Subcutaneous adipose tissue (tissue), 4 donors: ENCODE measurements around the gene GPX6. TPM values are rescaled to one million over a fixed set of nuclear protein-coding genes. Genes with fewer than 3 reads are reported as not detected.

ENCODE experiments used
- total RNA-seq, 4 donors: library from RNA; depleted of rRNA; stranded (reverse); fragments of >200 nt; gene quantifications; one replicate each; pipeline ENCODE4 v1.1.0, GENCODE V29; 2016
- TF ChIP-seq, protein P1 (sequence below): fragments of 450-650 bp; IDR thresholded peaks from one replicate; pipeline ENCODE4 v1.5.1; 2016; ENCODE audit warnings: low read depth, mild to moderate bottlenecking, control low read depth, antibody characterized with exemption, moderate library complexity

Gene GPX6
- total RNA-seq, 4 donors from 2014 or later, result not detected

DNA sequence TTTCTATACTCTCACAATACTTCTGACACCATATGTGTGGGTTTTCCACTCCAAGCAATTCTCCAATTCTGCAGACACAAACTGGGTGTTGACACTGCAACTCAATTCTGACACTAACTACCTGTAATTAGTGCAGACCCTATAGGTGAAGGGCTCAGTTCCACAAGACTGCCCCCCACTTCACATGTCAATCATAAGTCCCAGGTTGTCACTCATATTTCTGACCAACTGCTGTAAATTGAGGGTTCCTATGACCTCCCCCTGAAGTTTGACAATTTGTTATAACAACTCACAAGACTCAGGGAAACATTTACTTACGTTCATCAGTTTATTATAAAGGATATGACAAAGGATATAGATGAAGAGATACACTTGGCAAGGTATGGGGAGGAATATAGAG lies 18.3 kb downstream of the GPX6 start:
- TF ChIP-seq, protein P1, sequence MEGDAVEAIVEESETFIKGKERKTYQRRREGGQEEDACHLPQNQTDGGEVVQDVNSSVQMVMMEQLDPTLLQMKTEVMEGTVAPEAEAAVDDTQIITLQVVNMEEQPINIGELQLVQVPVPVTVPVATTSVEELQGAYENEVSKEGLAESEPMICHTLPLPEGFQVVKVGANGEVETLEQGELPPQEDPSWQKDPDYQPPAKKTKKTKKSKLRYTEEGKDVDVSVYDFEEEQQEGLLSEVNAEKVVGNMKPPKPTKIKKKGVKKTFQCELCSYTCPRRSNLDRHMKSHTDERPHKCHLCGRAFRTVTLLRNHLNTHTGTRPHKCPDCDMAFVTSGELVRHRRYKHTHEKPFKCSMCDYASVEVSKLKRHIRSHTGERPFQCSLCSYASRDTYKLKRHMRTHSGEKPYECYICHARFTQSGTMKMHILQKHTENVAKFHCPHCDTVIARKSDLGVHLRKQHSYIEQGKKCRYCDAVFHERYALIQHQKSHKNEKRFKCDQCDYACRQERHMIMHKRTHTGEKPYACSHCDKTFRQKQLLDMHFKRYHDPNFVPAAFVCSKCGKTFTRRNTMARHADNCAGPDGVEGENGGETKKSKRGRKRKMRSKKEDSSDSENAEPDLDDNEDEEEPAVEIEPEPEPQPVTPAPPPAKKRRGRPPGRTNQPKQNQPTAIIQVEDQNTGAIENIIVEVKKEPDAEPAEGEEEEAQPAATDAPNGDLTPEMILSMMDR, result no peak

DNA sequence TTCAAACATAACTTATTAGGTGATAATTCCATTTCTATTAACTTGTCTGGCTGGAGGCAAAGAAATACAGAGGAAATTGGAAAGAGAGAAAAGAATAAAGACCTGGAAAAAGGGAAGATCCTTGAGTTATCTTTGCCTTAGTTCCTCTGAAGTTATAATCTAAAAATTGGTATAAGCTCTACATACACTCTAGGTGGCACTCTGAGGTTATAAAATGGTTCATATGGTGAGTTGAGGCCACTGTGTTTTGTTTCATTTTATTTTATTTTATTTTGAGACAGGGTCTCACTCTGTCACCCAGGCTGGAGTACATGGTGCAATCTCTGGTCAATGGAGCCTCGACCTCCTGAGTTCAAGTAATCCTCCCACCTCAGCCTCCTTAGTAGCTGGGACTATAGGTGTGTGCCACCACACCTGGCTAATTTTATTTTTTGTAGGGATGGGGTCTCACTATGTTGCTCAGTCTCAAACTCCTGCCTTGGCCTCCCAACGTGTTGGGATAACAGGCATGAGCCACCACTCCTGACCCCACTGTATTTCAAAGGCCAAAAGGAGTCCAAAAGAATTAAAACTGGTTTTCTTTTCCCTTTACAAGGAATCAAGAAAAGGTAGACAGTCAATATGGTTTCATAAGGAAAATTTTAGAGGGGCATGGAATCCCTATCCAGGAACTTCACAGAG lies 19.4 kb downstream of the GPX6 start:
- TF ChIP-seq, protein P1, result no peak

DNA sequence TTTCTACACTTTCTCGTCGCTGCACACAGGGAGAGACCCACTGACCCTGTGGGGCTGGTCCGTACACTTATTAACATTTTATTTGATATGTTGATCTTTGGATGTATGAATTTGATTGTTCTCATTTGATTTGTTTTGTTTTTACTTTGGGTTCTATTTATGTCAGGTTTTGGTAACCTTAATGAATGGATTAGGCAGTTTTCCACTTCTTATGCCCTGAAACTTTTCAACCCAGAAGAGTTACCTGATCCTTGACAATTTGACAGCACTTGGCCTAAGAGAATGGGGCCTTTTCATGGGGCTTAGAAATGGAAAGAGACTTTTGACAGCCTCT lies 23.6 kb downstream of the GPX6 start:
- TF ChIP-seq, protein P1, result no peak

- TF ChIP-seq, protein P1, result no peak
Observed at GRCh38 chr6:28490205-28490890, 25.2 kb downstream of the GPX6 start.

DNA sequence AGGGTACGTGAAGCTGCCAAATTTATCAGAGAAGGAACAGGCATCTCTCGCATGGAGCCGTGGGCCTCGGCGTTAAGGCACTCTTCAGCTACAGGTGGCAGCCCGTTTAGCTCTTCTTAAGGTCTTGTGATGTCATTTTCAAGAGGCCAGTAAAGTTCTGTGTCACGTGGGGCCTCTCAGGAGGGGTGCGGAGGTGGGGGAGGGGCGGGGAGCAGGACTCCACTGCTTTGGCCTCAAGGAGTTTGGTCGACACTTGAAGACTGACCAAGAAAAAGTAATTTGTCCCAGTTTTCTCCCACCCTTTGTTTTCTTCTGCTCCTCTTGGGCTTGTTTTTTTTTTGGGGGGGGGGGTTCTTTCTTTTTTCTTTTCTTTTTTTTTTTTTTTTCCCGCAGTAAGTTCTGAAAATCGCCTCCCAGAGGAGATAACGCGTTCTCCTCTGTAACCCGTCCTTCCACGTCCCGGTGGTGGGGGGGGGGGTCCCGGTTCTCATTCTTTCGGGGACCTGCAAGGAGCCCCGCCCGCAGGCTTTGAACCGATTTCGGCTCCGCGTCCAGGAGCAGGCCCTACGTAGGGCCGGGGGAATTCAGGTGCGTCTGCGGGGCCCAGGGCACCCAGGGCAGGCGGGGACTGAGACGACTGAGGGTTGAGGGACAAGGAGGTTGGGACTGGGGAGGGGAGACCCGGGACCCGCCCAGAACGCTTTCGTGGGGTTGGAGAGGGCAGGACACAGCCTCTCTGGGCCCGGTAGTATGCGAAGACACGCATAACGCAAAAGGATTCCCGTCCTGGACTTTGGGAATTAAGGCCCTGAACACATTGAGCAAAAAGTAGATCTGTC lies 26.0 kb downstream of the GPX6 start:
- TF ChIP-seq, protein P1, result no peak

GRCh38 chr6:28488916-28489365 lies 26.7 kb downstream of the GPX6 start:
- TF ChIP-seq, protein P1, result no peak

GRCh38 chr6:28486988-28487742 lies 28.4 kb downstream of the GPX6 start:
- TF ChIP-seq, protein P1, result no peak
